Measurements from ENCODE around the gene EPS15.

The EPS15 gene

DNA sequence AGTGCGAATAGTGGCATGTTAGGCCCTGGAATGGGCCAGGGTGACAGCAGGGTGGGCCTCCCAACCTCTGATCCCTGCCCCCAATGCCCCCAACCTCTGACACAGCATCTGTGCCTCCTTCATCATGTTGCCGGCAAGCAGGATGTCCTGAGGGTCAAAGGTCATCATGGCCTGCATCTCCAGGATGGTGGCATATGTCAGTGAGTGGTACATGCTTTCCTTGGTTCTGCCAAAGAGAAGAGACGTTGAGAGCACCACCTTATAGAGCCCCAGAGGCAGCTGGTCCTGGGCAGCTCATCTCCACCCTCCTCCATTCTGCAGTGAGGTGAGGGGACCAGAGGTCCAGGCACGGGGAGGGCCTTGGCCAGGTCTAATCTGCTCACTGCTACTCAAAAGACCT, 206.3 kb downstream of the EPS15 start:
- peaks cover 16% of the 10 kb centered on the region for H3K4me1 Mint-ChIP-seq (ENCODE audit: low read depth)
- no peaks in the 10 kb centered on the region for H3K36me3 Mint-ChIP-seq (ENCODE audit: low read depth)
- H3K27me3 Mint-ChIP-seq (ENCODE audit: low read depth), result no peaks in the 10 kb centered on the region
- no peak overlapping the region for H3K4me3 Mint-ChIP-seq
- H3K9me3 Mint-ChIP-seq, result no peaks in the 10 kb centered on the region
- H3K27ac Mint-ChIP-seq, result no peak overlapping the region
- DNase-seq (ENCODE audit: low spot score), result no peak

- no peak overlapping the region for H3K27ac Mint-ChIP-seq
- peaks cover 16% of the 10 kb centered on the region for H3K4me1 Mint-ChIP-seq (ENCODE audit: low read depth)
- no peaks in the 10 kb centered on the region for H3K9me3 Mint-ChIP-seq
- H3K36me3 Mint-ChIP-seq (ENCODE audit: low read depth), result no peaks in the 10 kb centered on the region
- no peak for DNase-seq (ENCODE audit: low spot score)
- no peak overlapping the region for H3K4me3 Mint-ChIP-seq
- H3K27me3 Mint-ChIP-seq (ENCODE audit: low read depth), result no peaks in the 10 kb centered on the region
These were observed 207.2 kb downstream of the EPS15 start for GRCh38 chr1:51311826-51312225.

- no peaks in the 10 kb centered on the region for H3K27me3 Mint-ChIP-seq (ENCODE audit: low read depth)
- H3K27ac Mint-ChIP-seq, result no peak overlapping the region
- no peaks in the 10 kb centered on the region for H3K36me3 Mint-ChIP-seq (ENCODE audit: low read depth)
- H3K4me3 Mint-ChIP-seq, result no peak overlapping the region
- H3K9me3 Mint-ChIP-seq, result no peaks in the 10 kb centered on the region
- H3K4me1 Mint-ChIP-seq (ENCODE audit: low read depth), result peaks cover 16% of the 10 kb centered on the region
- DNase-seq (ENCODE audit: low spot score), result no peak
These were observed 208.0 kb downstream of the EPS15 start for GRCh38 chr1:51310871-51311613.

DNA sequence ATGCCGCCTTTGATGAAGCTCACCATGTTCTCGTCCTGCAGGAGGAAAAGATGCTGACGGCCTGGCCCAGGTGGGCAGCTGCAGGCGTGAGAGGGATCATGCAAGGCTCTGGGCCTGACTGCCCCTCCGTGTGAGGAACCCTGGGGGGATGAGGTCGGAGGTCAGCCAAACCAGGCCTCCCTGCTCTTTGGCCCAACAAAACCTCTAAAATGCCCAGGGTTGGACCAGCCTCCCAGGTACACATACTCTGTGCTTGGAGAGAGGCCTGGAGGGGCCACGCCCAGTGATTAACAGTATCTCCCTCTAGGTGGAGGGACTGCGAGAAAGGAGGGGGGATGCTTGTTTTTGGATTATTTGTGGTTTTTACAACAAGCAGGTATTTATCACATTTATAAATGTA, 209.8 kb downstream of the EPS15 start:
- Mint-ChIP-seq H3K9me3 (no peaks in the 10 kb centered on the region), H3K27me3 (ENCODE audit: low read depth) (no peaks in the 10 kb centered on the region), H3K36me3 (ENCODE audit: low read depth) (no peaks in the 10 kb centered on the region), H3K4me1 (ENCODE audit: low read depth) (peaks cover 14% of the 10 kb centered on the region), H3K27ac (no peak overlapping the region), H3K4me3 (no peak overlapping the region)
- DNase-seq (ENCODE audit: low spot score), result no peak

DNA sequence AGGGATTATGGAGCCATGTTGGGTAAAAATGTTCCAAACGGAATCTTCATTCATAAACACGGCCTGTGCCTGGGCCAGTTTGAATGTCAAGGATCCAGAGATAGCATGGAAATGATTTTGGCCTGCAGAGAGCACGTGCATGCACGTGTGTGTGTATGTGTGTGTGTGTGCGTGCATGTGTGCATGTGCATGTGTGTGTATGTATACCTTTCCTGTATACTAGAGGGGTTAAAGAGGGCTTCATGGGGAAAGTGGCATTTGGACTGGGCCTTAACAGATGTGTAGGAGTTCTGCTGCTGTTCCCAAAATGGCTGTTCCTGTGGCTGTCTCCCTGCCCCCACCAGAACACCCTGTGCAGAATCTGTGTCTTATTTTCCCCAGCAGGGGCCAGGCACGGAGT, 210.4 kb downstream of the EPS15 start:
- Mint-ChIP-seq H3K36me3 (ENCODE audit: low read depth) (no peaks in the 10 kb centered on the region), H3K4me1 (ENCODE audit: low read depth) (peaks cover 11% of the 10 kb centered on the region), H3K9me3 (no peaks in the 10 kb centered on the region), H3K27ac (no peak overlapping the region), H3K4me3 (no peak overlapping the region), H3K27me3 (ENCODE audit: low read depth) (no peaks in the 10 kb centered on the region)
- no peak for DNase-seq (ENCODE audit: low spot score)

DNA sequence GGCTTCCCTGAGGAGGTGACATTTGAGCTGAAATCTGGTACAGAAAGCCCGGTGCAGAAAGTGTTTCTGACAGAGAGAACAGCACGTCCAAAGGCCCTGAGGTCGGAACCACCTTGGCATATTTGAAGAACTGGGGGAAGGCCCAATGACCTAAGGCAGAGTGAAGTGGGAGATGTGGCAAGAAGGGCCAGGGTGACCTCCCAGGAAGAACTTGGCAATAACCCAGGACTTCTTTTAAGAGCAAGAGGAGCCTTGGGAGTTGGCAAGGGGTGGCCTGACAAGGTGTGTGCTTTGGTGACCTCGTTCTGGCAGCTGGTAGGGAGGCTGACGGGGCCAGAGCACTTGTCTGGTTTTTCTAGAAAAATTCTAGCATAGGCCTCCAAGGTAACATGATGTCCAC, 212.1 kb downstream of the EPS15 start:
- Mint-ChIP-seq H3K9me3 (no peaks in the 10 kb centered on the region), H3K4me1 (ENCODE audit: low read depth) (peaks cover 10% of the 10 kb centered on the region), H3K4me3 (no peak overlapping the region), H3K36me3 (ENCODE audit: low read depth) (no peaks in the 10 kb centered on the region), H3K27ac (no peak overlapping the region), H3K27me3 (ENCODE audit: low read depth) (no peaks in the 10 kb centered on the region)
- DNase-seq (ENCODE audit: low spot score), result no peak

GRCh38 chr1:51305371-51305823, 213.7 kb downstream of the EPS15 start:
- H3K9me3 Mint-ChIP-seq, result no peaks in the 10 kb centered on the region
- no peak overlapping the region for H3K4me3 Mint-ChIP-seq
- H3K36me3 Mint-ChIP-seq (ENCODE audit: low read depth), result no peaks in the 10 kb centered on the region
- H3K27me3 Mint-ChIP-seq (ENCODE audit: low read depth), result no peaks in the 10 kb centered on the region
- no peak overlapping the region for H3K27ac Mint-ChIP-seq
- peaks cover 11% of the 10 kb centered on the region for H3K4me1 Mint-ChIP-seq (ENCODE audit: low read depth)
- DNase-seq (ENCODE audit: low spot score), result no peak

DNA sequence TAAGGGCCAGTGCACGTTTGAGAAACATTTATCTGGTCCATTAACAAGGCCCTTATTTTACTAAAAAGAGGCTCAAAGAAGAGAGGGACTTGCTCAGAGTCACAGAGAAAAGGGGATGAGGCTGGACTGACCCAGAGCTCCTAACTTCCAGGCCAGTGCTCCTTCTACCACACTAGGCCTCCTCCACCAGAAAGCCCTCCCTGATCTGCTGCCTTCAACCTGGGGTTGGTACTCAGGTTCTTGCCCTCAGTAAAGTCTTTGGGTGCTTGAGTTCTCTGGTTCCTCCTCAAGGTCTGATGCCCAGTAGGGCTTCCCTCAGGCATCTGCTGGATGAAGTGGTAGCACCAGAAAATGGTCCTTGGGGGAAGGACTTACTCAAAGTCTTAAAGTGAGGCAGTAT, 214.7 kb downstream of the EPS15 start:
- no peak overlapping the region for H3K4me3 Mint-ChIP-seq
- no peaks in the 10 kb centered on the region for H3K36me3 Mint-ChIP-seq (ENCODE audit: low read depth)
- no peaks in the 10 kb centered on the region for H3K27me3 Mint-ChIP-seq (ENCODE audit: low read depth)

More for the DNA sequence above, 214.7 kb downstream of the EPS15 start:
- Mint-ChIP-seq H3K27ac (no peak overlapping the region), H3K9me3 (no peaks in the 10 kb centered on the region), H3K4me1 (ENCODE audit: low read depth) (peaks cover 11% of the 10 kb centered on the region)
- no peak for DNase-seq (ENCODE audit: low spot score)

Measured in T-helper 2 cell treated with Interferon-gamma antibody and Interleukin-4, amounts not matched to agents 5 μg/mL and 100 μg/mL, for 36 hours (primary cell).